Fibroblast of lung (primary cell): ENCODE data around the gene MEGF6.

Experiments
- CTCF ChIP-seq, 2 donors: IDR thresholded peaks in 1 of 2; conservative IDR thresholded peaks in 1 of 2; 1 replicate in 1 of 2; 2 replicates in 1 of 2; pipeline ENCODE4 v1.5.1; 2011 to 2012; ENCODE audit warnings: low read length in 2 of 2, control low read depth in 1 of 2, inconsistent platforms in 1 of 2, low read depth in 1 of 2, mild to moderate bottlenecking in 1 of 2
- EZH2 ChIP-seq: IDR thresholded peaks from 2 replicates; pipeline ENCODE4 v1.5.1; 2012; ENCODE audit warnings: low read length, control low read depth, mild to moderate bottlenecking; ENCODE audit errors: missing control alignments

- TF ChIP-seq EZH2: no peak
- TF ChIP-seq CTCF (conservative IDR thresholded peaks at IDR 0.05 in 1 of 2, IDR thresholded peaks at IDR 0.05 in 1 of 2; ENCODE audit: low read depth in 1 of 2, low read length in 2 of 2): no peak
These were observed 41.4 kb upstream of the MEGF6 start for GRCh38 chr1:3652548-3653285.
